CD14-positive monocyte (primary cell): ENCODE data around the gene AKR1C2. TPM values are rescaled to one million over a fixed set of nuclear protein-coding genes. Genes with fewer than 3 reads are reported as not detected.
"Not testable (repeated sequence)": the region's sequence is repeated elsewhere in the genome, so short reads cannot be mapped to it uniquely, and the experiment has no call there.

ENCODE experiments used
- DNase-seq, 3 donors: peaks; one replicate each; pipeline ENCODE4 v3.0.0-alpha.2; 2011 to 2022
- H2AFZ ChIP-seq: 2 replicates; pipeline ENCODE4 v1.6.0; 2012; ENCODE audit warnings: mild to moderate bottlenecking, low read depth, low read length, inconsistent platforms; ENCODE audit not compliant: insufficient read depth, poor library complexity, severe bottlenecking
- H3K27ac ChIP-seq, 2 donors: 1 replicate in 1 of 2; 2 replicates in 1 of 2; pipeline ENCODE4 v1.5.1; 2012 to 2013; ENCODE audit warnings: low read length in 2 of 2, control low read depth in 1 of 2, inconsistent platforms in 1 of 2, low read depth in 1 of 2, mild to moderate bottlenecking in 1 of 2
- H3K27me3 ChIP-seq, 2 donors: one replicate each; pipeline versions ENCODE4 v1.6.0 to v1.6.1; 2011 to 2013; ENCODE audit warnings: low read length in 2 of 2; ENCODE audit not compliant: control insufficient read depth in 2 of 2, insufficient read depth in 2 of 2
- H3K36me3 ChIP-seq, 2 donors: replicated peaks in 1 of 2; 1 replicate in 1 of 2; 2 replicates in 1 of 2; pipeline versions ENCODE4 v1.5.1 to v1.6.1; 2012 to 2013; ENCODE audit warnings: low read length in 2 of 2, control low read depth in 1 of 2, inconsistent platforms in 1 of 2, mild to moderate bottlenecking in 1 of 2; ENCODE audit not compliant: insufficient read depth in 2 of 2, control insufficient read depth in 1 of 2
- H3K4me1 ChIP-seq, 2 donors: 1 replicate in 1 of 2; 2 replicates in 1 of 2; pipeline versions ENCODE4 v1.5.1 to v1.6.1; 2012 to 2013; ENCODE audit warnings: low read length in 2 of 2, control low read depth in 1 of 2, inconsistent platforms in 1 of 2, mild to moderate bottlenecking in 1 of 2, moderate library complexity in 1 of 2; ENCODE audit not compliant: insufficient read depth in 2 of 2, control insufficient read depth in 1 of 2
- H3K4me2 ChIP-seq: replicated peaks from 2 replicates; pipeline ENCODE3; 2012; ENCODE audit warnings: low read length, moderate library complexity, mild to moderate bottlenecking; ENCODE audit not compliant: poor library complexity, severe bottlenecking; ENCODE audit errors: extremely low read depth
- H3K4me3 ChIP-seq, 3 experiments: fragments of 200-600 bp in 1 of 3; sonication (generic) in 1 of 3; replicated peaks in 1 of 3; 1 replicate in 2 of 3; 2 replicates in 1 of 3; pipeline ENCODE4 v1.5.1; 2011 to 2013; ENCODE audit warnings: low read length in 3 of 3, mild to moderate bottlenecking in 3 of 3, control low read depth in 2 of 3, low read depth in 2 of 3, inconsistent platforms in 1 of 3, moderate library complexity in 1 of 3
- H3K79me2 ChIP-seq: 2 replicates; pipeline ENCODE4 v1.6.0; 2012; ENCODE audit warnings: mild to moderate bottlenecking, control low read depth, inconsistent platforms, low read length, moderate library complexity; ENCODE audit not compliant: insufficient read depth
- H3K9ac ChIP-seq: 2 replicates; pipeline ENCODE4 v1.6.0; 2017; ENCODE audit warnings: low read length, mild to moderate bottlenecking; ENCODE audit not compliant: insufficient read depth, poor library complexity, severe bottlenecking
- H3K9me3 ChIP-seq, 2 donors: replicated peaks in 1 of 2; 1 replicate in 1 of 2; 2 replicates in 1 of 2; pipeline versions ENCODE4 v1.5.1 to v1.6.1; 2012 to 2013; ENCODE audit warnings: low read length in 2 of 2, control low read depth in 1 of 2; ENCODE audit not compliant: control insufficient read depth in 1 of 2, insufficient read depth in 1 of 2
- H4K20me1 ChIP-seq: 2 replicates; pipeline ENCODE4 v1.6.0; 2012; ENCODE audit warnings: mild to moderate bottlenecking, low read length, control low read depth, moderate library complexity; ENCODE audit not compliant: insufficient read depth
- H3K27ac Mint-ChIP-seq, 7 donors: one replicate each; pipeline ENCODE4 v1.8.0; 2020; ENCODE audit warnings: mild to moderate bottlenecking in 7 of 7, mixed read lengths in 7 of 7, moderate library complexity in 6 of 7, inconsistent platforms in 2 of 7
- H3K27me3 Mint-ChIP-seq, 3 donors: one replicate each; pipeline ENCODE4 v1.8.0; 2021 to 2022; ENCODE audit warnings: low read depth in 3 of 3, mild to moderate bottlenecking in 3 of 3, mixed read lengths in 3 of 3, moderate library complexity in 3 of 3, inconsistent platforms in 1 of 3
- H3K36me3 Mint-ChIP-seq, 2 donors: one replicate each; pipeline ENCODE4 v1.8.0; 2020; ENCODE audit warnings: mixed read lengths in 2 of 2, inconsistent platforms in 1 of 2, mild to moderate bottlenecking in 1 of 2
- H3K4me1 Mint-ChIP-seq: one replicate; pipeline ENCODE4 v1.8.0; 2020; ENCODE audit warnings: mild to moderate bottlenecking, mixed read lengths
- H3K4me3 Mint-ChIP-seq, 2 donors: one replicate each; pipeline ENCODE4 v1.8.0; 2020; ENCODE audit warnings: mild to moderate bottlenecking in 2 of 2, mixed read lengths in 2 of 2, moderate library complexity in 1 of 2
- H3K9me3 Mint-ChIP-seq, 7 donors: one replicate each; pipeline ENCODE4 v1.8.0; 2020 to 2022; ENCODE audit warnings: mixed read lengths in 7 of 7, mild to moderate bottlenecking in 6 of 7, moderate library complexity in 6 of 7, inconsistent platforms in 2 of 7
- CTCF ChIP-seq: fragments of 200-600 bp; IDR thresholded peaks from one replicate; pipeline ENCODE4 v1.8.0; 2022; ENCODE audit warnings: antibody characterized with exemption, mild to moderate bottlenecking
- WGBS: methylation state at CpG from one replicate; pipeline ENCODE4 v1.1.5; 2013; ENCODE audit warnings: missing lambda C conversion rate; ENCODE audit not compliant: insufficient coverage; 5-methylcytosine and 5-hydroxymethylcytosine counted together
- intact Hi-C, 2 donors: fragments of 100-400 bp; cut with micrococcal nuclease; formaldehyde crosslinking; loops; one replicate each; pipeline versions ENCODE4 v1.15.0 to v1.15.1; 2023
- polyA plus RNA-seq, 3 donors: library from polyadenylated mRNA; depleted of rRNA in 1 of 3; unstranded in 2 of 3; stranded (reverse) in 1 of 3; fragments of 300-500 nt in 2 of 3; fragments of >200 nt in 1 of 3; fragmentation: Illumina TruSeq in 2 of 3; gene quantifications; 1 replicate in 2 of 3; 2 replicates in 1 of 3; pipeline ENCODE4 v1.2.3, GENCODE V29; 2012 to 2021

AKR1C2 gene
- polyA plus RNA-seq, 3 donors: 0.13 TPM; not detected in 2

DNA sequence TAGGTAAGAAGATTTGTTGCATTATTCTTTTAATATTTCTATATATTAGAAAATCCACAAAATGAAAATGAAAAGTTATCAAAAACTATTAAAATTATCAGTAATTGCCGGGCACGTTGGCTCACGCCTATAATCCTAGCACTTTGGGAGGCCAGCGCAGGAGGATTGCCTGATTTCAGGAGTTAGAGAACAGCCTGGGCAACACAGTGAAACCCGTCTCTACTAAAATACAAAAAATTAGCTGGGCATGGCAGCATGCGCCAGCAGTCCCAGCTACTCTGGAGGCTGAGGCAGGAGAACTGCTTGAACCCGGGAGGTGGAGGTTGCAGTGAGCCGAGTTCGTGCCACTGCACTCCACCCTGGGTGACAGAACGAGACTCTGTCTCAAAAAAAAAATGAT is 11.1 kb downstream of the AKR1C2 start:
- H3K36me3 ChIP-seq, H3K27ac ChIP-seq, H3K36me3 Mint-ChIP-seq, H3K4me1 Mint-ChIP-seq, H3K4me3 ChIP-seq, H3K27me3 Mint-ChIP-seq, H3K27me3 ChIP-seq, intact Hi-C loops, H3K9me3 ChIP-seq, H3K9me3 Mint-ChIP-seq, H4K20me1 ChIP-seq, H3K79me2 ChIP-seq, H3K9ac ChIP-seq, H2AFZ ChIP-seq, DNase-seq, H3K27ac Mint-ChIP-seq, H3K4me2 ChIP-seq, H3K4me3 Mint-ChIP-seq, H3K4me1 ChIP-seq: not testable (repeated sequence)
- WGBS: 88% methylated on average over 5 of the region's 10 CpGs

DNA sequence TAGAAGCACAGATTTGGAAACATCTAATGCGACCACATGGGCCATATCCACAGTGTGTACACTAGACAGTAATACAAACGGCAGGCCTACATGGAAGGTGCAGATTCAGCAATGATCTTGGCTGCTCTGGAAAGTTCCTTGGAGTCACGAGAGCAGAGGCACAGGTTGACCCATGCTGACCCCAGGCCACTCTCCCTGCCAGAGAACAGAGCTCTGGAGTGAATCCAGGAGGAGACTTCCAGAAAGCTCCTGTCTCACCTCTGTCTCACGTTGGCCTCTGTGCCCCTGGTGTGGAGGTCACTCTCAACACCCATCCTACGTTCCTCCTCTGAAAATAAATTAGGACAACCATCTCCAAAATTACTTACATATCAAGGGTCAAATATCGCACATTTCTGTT is 12.2 kb downstream of the AKR1C2 start:
- H3K27ac ChIP-seq, H3K27me3 Mint-ChIP-seq, H3K79me2 ChIP-seq, H3K4me1 Mint-ChIP-seq, H3K36me3 Mint-ChIP-seq, H3K4me3 Mint-ChIP-seq, H3K4me1 ChIP-seq, H3K36me3 ChIP-seq, H2AFZ ChIP-seq, H3K27ac Mint-ChIP-seq, intact Hi-C loops, H3K27me3 ChIP-seq, DNase-seq, H3K9me3 Mint-ChIP-seq, H3K4me2 ChIP-seq, H4K20me1 ChIP-seq, H3K4me3 ChIP-seq, H3K9ac ChIP-seq, H3K9me3 ChIP-seq: not testable (repeated sequence)
- WGBS: 100% methylated on average over 1 of the region's 6 CpGs

DNA sequence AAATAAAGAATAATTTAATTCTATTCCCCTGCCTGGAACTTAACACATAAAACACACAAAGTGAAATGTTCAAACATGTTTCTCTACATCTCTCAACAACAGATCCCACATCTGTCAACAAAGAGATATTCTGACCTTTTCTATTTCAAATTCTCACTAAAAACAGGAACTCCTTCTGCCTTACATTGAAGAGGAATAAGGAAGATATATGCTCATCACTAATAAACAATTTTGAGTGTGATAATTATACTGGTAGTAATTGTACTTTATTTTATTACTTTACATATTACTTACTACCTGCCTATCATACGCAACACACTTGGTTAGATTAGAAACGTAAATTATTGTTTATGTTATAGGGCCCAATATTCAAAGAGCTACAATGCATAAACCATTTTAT is 13.4 kb downstream of the AKR1C2 start:
- Histone ChIP-seq H3K36me3 (no peaks in the 10 kb centered on the region), H3K9ac (no peak overlapping the region), H3K27me3 (no peaks in the 10 kb centered on the region), H3K79me2 (no peaks in the 10 kb centered on the region), H3K4me2 (no peak overlapping the region), H3K27ac (no peak overlapping the region), H3K9me3 (no peaks in the 10 kb centered on the region), H4K20me1 (no peaks in the 10 kb centered on the region), H2AFZ (no peak overlapping the region), H3K4me3 (no peak overlapping the region), H3K4me1 (no peaks in the 10 kb centered on the region)
- intact Hi-C loops: no loop called here
- WGBS: no CpG with 5 or more reads among the region's 2 CpGs
- Mint-ChIP-seq H3K9me3 (no peaks in the 10 kb centered on the region), H3K36me3 (no peaks in the 10 kb centered on the region), H3K27ac (no peak overlapping the region), H3K4me1 (no peaks in the 10 kb centered on the region), H3K4me3 (no peak overlapping the region), H3K27me3 (peaks cover 0 to 1% (median 1%) of the 10 kb centered on the region in 3 donors)
- DNase-seq: no peak
- no peak for TF ChIP-seq CTCF

DNA sequence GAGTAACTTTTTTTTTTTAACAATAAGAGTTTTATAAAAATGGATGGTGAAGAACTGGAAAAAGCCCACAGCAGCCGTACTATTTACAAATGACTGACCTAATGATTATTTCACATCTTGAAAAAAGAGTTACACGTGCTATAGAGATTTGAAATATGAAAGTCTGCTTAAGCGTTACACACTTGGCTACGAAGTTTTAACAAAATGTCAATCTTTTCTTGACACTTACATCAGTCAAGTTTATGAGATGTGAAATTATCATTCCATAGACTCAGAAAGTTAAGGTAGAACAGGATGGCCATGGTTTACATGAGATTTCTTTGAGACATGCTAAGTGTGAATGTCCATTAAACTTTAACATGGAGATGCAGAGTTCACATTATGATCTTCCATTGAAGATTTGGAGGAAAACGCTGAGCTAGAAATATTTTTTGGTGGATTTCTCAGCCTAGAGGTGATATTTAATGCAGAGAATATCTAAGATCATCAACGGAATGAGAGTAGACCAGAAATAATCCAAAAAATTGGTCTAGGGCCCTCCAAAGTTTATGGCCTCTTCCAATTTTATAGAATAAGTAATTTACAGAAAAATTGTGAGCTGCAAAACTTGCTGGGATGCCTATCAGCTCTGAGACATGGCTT is 15.5 kb downstream of the AKR1C2 start:
- H3K4me3 ChIP-seq, H2AFZ ChIP-seq, H3K27me3 Mint-ChIP-seq, DNase-seq, H4K20me1 ChIP-seq, H3K79me2 ChIP-seq, H3K9ac ChIP-seq, H3K36me3 ChIP-seq, H3K27ac Mint-ChIP-seq, H3K9me3 Mint-ChIP-seq, H3K4me1 Mint-ChIP-seq, H3K36me3 Mint-ChIP-seq, H3K27ac ChIP-seq, H3K4me3 Mint-ChIP-seq, intact Hi-C loops, H3K27me3 ChIP-seq, H3K9me3 ChIP-seq, H3K4me1 ChIP-seq, H3K4me2 ChIP-seq: not testable (repeated sequence)
- WGBS: 100% methylated on average over 1 of the region's 6 CpGs
